ENCODE data around the gene CNTN5.

CNTN5 gene

GRCh38 chr11:99020352-99021225, at the start of gene CNTN5:
TSS of gene CNTN5 (plus strand) at chr11:99020949.
- no peak within 1 kb of the TSS for H3K27ac ChIP-seq (ENCODE audit: low read depth, low read length)
- H3K4me3 ChIP-seq (ENCODE audit: low read depth, low read length): peak within 1 kb of the TSS; percentile 74
- H2AFZ ChIP-seq (ENCODE audit: low read length, unreplicated experiment): peak within 1 kb of the TSS; percentile 64
- H3K4me1 ChIP-seq (ENCODE audit: control insufficient read depth, insufficient read depth, low read length, unreplicated experiment): peaks cover 12% of the 10 kb centered on the region
- H3K36me3 ChIP-seq (ENCODE audit: insufficient read depth, low read length): no peaks in the 10 kb centered on the region
- no peaks in the 10 kb centered on the region for H3K79me2 ChIP-seq (ENCODE audit: control insufficient read depth, insufficient read depth, low read length, unreplicated experiment)
- peaks cover 47% of the 10 kb centered on the region for H3K27me3 ChIP-seq (ENCODE audit: insufficient read depth, low read length)

GRCh38 chr11:98979205-98979604, 41.5 kb upstream of the CNTN5 start:
- Histone ChIP-seq H3K4me1 (ENCODE audit: control insufficient read depth, insufficient read depth, low read length, unreplicated experiment) (no peaks in the 10 kb centered on the region), H2AFZ (ENCODE audit: low read length, unreplicated experiment) (no peak overlapping the region), H3K4me3 (ENCODE audit: low read depth, low read length) (no peak overlapping the region), H3K79me2 (ENCODE audit: control insufficient read depth, insufficient read depth, low read length, unreplicated experiment) (no peaks in the 10 kb centered on the region), H3K27ac (ENCODE audit: low read depth, low read length) (no peak overlapping the region), H3K27me3 (ENCODE audit: insufficient read depth, low read length) (no peaks in the 10 kb centered on the region), H3K36me3 (ENCODE audit: insufficient read depth, low read length) (no peaks in the 10 kb centered on the region)

- Histone ChIP-seq H2AFZ (ENCODE audit: low read length, unreplicated experiment) (no peak overlapping the region), H3K4me3 (ENCODE audit: low read depth, low read length) (no peak overlapping the region), H3K79me2 (ENCODE audit: control insufficient read depth, insufficient read depth, low read length, unreplicated experiment) (no peaks in the 10 kb centered on the region), H3K36me3 (ENCODE audit: insufficient read depth, low read length) (no peaks in the 10 kb centered on the region), H3K4me1 (ENCODE audit: control insufficient read depth, insufficient read depth, low read length, unreplicated experiment) (peaks cover 6% of the 10 kb centered on the region), H3K27me3 (ENCODE audit: insufficient read depth, low read length) (peaks cover 44% of the 10 kb centered on the region), H3K27ac (ENCODE audit: low read depth, low read length) (no peak overlapping the region)
Measured at GRCh38 chr11:99015634-99016454, 4.9 kb upstream of the CNTN5 start.

DNA sequence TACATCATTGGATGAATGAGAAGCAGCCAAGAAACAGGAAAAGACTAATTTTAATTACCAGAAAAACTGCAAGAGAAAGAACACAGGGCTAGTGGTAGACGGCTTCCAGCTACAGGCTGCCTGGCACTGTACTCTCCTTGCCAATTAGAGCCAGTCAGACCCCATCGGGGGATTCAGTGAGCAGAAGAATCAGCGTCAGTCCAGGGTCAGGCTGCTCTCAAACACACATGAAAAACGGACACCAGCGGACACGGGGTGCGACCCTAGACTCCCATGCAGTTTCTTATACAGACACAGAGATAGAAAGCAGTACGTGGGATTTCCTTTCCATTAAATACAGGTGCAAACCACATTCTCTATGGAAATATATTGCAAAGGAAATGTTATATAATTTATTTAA, 1.1 kb upstream of the CNTN5 start:
- Histone ChIP-seq H3K4me3 (ENCODE audit: low read depth, low read length) (peak overlapping the region; percentile 74), H2AFZ (ENCODE audit: low read length, unreplicated experiment) (peak overlapping the region; percentile 55), H3K36me3 (ENCODE audit: insufficient read depth, low read length) (no peaks in the 10 kb centered on the region), H3K79me2 (ENCODE audit: control insufficient read depth, insufficient read depth, low read length, unreplicated experiment) (no peaks in the 10 kb centered on the region), H3K27me3 (ENCODE audit: insufficient read depth, low read length) (peaks cover 47% of the 10 kb centered on the region), H3K27ac (ENCODE audit: low read depth, low read length) (no peak overlapping the region), H3K4me1 (ENCODE audit: control insufficient read depth, insufficient read depth, low read length, unreplicated experiment) (peaks cover 12% of the 10 kb centered on the region)

- Histone ChIP-seq H2AFZ (ENCODE audit: low read length, unreplicated experiment) (no peak overlapping the region), H3K27ac (ENCODE audit: low read depth, low read length) (no peak overlapping the region), H3K4me3 (ENCODE audit: low read depth, low read length) (no peak overlapping the region), H3K4me1 (ENCODE audit: control insufficient read depth, insufficient read depth, low read length, unreplicated experiment) (no peaks in the 10 kb centered on the region), H3K79me2 (ENCODE audit: control insufficient read depth, insufficient read depth, low read length, unreplicated experiment) (no peaks in the 10 kb centered on the region), H3K27me3 (ENCODE audit: insufficient read depth, low read length) (no peaks in the 10 kb centered on the region), H3K36me3 (ENCODE audit: insufficient read depth, low read length) (no peaks in the 10 kb centered on the region)
Measured at GRCh38 chr11:99037057-99037456, 16.3 kb downstream of the CNTN5 start.

GRCh38 chr11:99063331-99063730, 42.6 kb downstream of the CNTN5 start:
- Histone ChIP-seq H3K27me3 (ENCODE audit: insufficient read depth, low read length) (no peaks in the 10 kb centered on the region), H2AFZ (ENCODE audit: low read length, unreplicated experiment) (no peak overlapping the region), H3K79me2 (ENCODE audit: control insufficient read depth, insufficient read depth, low read length, unreplicated experiment) (no peaks in the 10 kb centered on the region), H3K4me3 (ENCODE audit: low read depth, low read length) (no peak overlapping the region), H3K27ac (ENCODE audit: low read depth, low read length) (no peak overlapping the region), H3K36me3 (ENCODE audit: insufficient read depth, low read length) (no peaks in the 10 kb centered on the region), H3K4me1 (ENCODE audit: control insufficient read depth, insufficient read depth, low read length, unreplicated experiment) (peaks cover 4% of the 10 kb centered on the region)

DNA sequence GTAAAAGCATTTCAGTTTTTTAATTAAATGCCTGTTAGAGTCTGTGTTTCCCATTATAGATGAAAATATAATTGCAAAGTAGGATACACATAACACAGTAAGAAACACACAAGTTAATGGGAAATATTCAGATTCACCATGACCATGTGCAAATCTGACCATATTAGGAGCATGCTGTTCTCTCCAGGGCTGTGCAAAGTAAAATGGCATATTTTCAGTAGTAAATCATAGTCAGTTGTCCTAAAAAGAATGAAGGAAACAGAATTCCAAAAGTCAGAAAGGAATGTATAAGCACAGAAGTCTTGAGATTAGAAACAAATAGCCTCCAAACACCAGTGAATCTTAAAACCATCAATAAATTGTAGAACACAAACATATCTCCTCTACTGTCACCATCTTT, 44.4 kb downstream of the CNTN5 start:
- Histone ChIP-seq H3K4me3 (ENCODE audit: low read depth, low read length) (no peak overlapping the region), H3K27ac (ENCODE audit: low read depth, low read length) (no peak overlapping the region), H3K36me3 (ENCODE audit: insufficient read depth, low read length) (no peaks in the 10 kb centered on the region), H3K79me2 (ENCODE audit: control insufficient read depth, insufficient read depth, low read length, unreplicated experiment) (no peaks in the 10 kb centered on the region), H3K4me1 (ENCODE audit: control insufficient read depth, insufficient read depth, low read length, unreplicated experiment) (peaks cover 13% of the 10 kb centered on the region), H3K27me3 (ENCODE audit: insufficient read depth, low read length) (no peaks in the 10 kb centered on the region), H2AFZ (ENCODE audit: low read length, unreplicated experiment) (no peak overlapping the region)

DNA sequence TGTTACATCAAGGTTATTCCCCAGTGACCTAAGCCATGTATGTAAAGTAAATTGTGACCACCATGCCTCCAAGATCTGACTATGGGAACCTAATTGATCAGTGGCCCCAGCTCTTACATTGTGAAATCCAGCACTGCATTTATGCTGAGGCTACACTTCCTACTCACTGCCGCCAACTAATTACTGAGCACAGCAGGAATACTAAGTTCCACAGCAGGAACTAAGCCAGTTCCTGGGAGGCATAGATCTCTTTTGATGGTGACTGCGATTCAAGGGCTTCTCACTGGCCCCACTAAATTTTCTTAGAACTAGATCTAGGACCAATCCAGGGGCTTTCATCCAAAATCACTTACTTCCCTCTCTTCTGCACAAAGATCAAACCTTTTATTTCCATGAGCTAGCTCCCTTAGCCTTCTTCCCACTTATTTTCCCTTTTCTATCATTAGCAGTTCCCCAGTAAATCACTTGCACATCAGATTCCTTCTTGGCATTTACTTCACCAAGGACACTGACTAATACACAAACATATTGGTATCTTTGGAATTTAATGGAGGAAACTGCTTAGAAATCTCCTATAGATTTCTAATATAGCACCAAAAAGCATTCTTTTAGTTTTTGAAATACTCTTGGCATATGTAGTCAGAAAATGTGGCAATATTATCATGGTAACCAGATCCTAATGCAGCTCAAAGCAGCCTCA, 46.0 kb downstream of the CNTN5 start:
- Histone ChIP-seq H3K79me2 (ENCODE audit: control insufficient read depth, insufficient read depth, low read length, unreplicated experiment) (no peaks in the 10 kb centered on the region), H3K4me1 (ENCODE audit: control insufficient read depth, insufficient read depth, low read length, unreplicated experiment) (peaks cover 13% of the 10 kb centered on the region)

DNA sequence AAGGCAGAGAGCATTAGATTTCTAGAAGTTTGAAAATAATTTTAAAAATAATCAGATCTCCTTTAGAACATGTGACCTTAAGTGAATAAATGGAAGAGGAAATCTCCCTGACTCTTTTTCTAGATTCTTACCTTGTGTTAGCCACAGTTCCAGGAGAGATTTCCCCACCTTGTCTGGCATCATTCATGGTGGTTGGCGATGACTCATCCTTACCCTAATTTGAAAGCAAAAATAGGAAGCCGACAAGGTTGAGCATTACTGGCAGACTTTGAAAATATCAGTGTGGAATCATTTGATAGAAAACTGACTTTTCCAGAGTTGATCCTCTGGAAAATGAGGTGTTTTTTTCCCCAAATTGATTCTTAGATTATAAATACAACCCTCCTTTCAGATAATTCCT, 48.1 kb downstream of the CNTN5 start:
- H3K36me3 ChIP-seq (ENCODE audit: insufficient read depth, low read length): no peaks in the 10 kb centered on the region
- H3K4me1 ChIP-seq (ENCODE audit: control insufficient read depth, insufficient read depth, low read length, unreplicated experiment): peaks cover 13% of the 10 kb centered on the region
- H3K27ac ChIP-seq (ENCODE audit: low read depth, low read length): no peak overlapping the region
- no peak overlapping the region for H3K4me3 ChIP-seq (ENCODE audit: low read depth, low read length)
- no peaks in the 10 kb centered on the region for H3K27me3 ChIP-seq (ENCODE audit: insufficient read depth, low read length)
- no peak overlapping the region for H2AFZ ChIP-seq (ENCODE audit: low read length, unreplicated experiment)
- H3K79me2 ChIP-seq (ENCODE audit: control insufficient read depth, insufficient read depth, low read length, unreplicated experiment): no peaks in the 10 kb centered on the region

More for the DNA sequence above, 46.0 kb downstream of the CNTN5 start:
- Histone ChIP-seq H3K4me3 (ENCODE audit: low read depth, low read length) (no peak overlapping the region), H3K27ac (ENCODE audit: low read depth, low read length) (no peak overlapping the region), H3K36me3 (ENCODE audit: insufficient read depth, low read length) (no peaks in the 10 kb centered on the region), H3K27me3 (ENCODE audit: insufficient read depth, low read length) (no peaks in the 10 kb centered on the region), H2AFZ (ENCODE audit: low read length, unreplicated experiment) (peak overlapping the region; percentile 11)

GRCh38 chr11:99069856-99070444, 49.2 kb downstream of the CNTN5 start:
- peak overlapping the region; percentile 86 for H3K4me3 ChIP-seq (ENCODE audit: low read depth, low read length)
- peaks cover 13% of the 10 kb centered on the region for H3K4me1 ChIP-seq (ENCODE audit: control insufficient read depth, insufficient read depth, low read length, unreplicated experiment)
- H2AFZ ChIP-seq (ENCODE audit: low read length, unreplicated experiment): peak overlapping the region; percentile 98
- no peaks in the 10 kb centered on the region for H3K27me3 ChIP-seq (ENCODE audit: insufficient read depth, low read length)
- H3K27ac ChIP-seq (ENCODE audit: low read depth, low read length): peak overlapping the region; percentile 10; the same call in 1 of the 2 replicates
- no peaks in the 10 kb centered on the region for H3K36me3 ChIP-seq (ENCODE audit: insufficient read depth, low read length)
- H3K79me2 ChIP-seq (ENCODE audit: control insufficient read depth, insufficient read depth, low read length, unreplicated experiment): no peaks in the 10 kb centered on the region

All from ACC112 (cell line).